Prostate gland (tissue), 2 donors: Measurements from ENCODE around the gene HSDL1. TPM values are rescaled to one million over a fixed set of nuclear protein-coding genes. Genes with fewer than 3 reads are reported as not detected.
A peak's percentile ranks its signal among the peaks of the same experiment; 100 is the strongest.

Experiments
- DNase-seq: peaks from one replicate; pipeline ENCODE4 v3.0.0-alpha.2; 2019; ENCODE audit warnings: low spot score
- H3K27ac ChIP-seq, 2 donors: fragments of 200-600 bp; sonication (generic); 2 replicates each; pipeline ENCODE4 v1.5.1; 2017 to 2019
- H3K27me3 ChIP-seq: fragments of 200-600 bp; sonication (generic); replicated peaks from 2 replicates; pipeline ENCODE4 v1.5.1; 2019; ENCODE audit not compliant: insufficient read depth
- H3K36me3 ChIP-seq, 2 donors: fragments of 200-600 bp; sonication (generic); 1 replicate in 1 of 2; 2 replicates in 1 of 2; pipeline versions ENCODE4 v1.5.1 to v1.8.1; 2017 to 2019
- H3K4me1 ChIP-seq: fragments of 200-600 bp; sonication (generic); replicated peaks from 2 replicates; pipeline ENCODE4 v1.5.1; 2019
- H3K4me3 ChIP-seq, 2 donors: fragments of 200-600 bp; sonication (generic); 2 replicates each; pipeline ENCODE4 v1.5.1; 2017 to 2019
- H3K9me3 ChIP-seq: fragments of 200-600 bp; sonication (generic); 2 replicates; pipeline ENCODE4 v1.5.1; 2017
- POLR2A ChIP-seq: fragments of 450-650 bp; IDR thresholded peaks from one replicate; pipeline ENCODE4 v1.6.1; 2016; ENCODE audit warnings: antibody characterized with exemption, mild to moderate bottlenecking
- POLR2AphosphoS5 ChIP-seq: sonication (generic); formaldehyde crosslinking; IDR thresholded peaks from one replicate; pipeline ENCODE4 v1.6.1; 2017; ENCODE audit warnings: antibody characterized with exemption
- WGBS: methylation state at CpG from one replicate; pipeline ENCODE4 v1.1.5; 2018; 5-methylcytosine and 5-hydroxymethylcytosine counted together
- intact Hi-C: fragments of 100-400 bp; cut with DNase I; formaldehyde crosslinking; loops from one replicate; pipeline ENCODE4 v1.14.2; 2022
- total RNA-seq, 2 donors: library from RNA; depleted of rRNA; stranded (reverse); fragments of >200 nt; gene quantifications; one replicate each; pipeline ENCODE4 v1.1.0, GENCODE V29; 2016
- TF ChIP-seq, protein P1 (sequence below), 4 experiments: fragments of 200-600 bp in 2 of 4; fragments of 450-650 bp in 2 of 4; sonication (generic) in 2 of 4; IDR thresholded peaks; 1 replicate in 3 of 4; 2 replicates in 1 of 4; pipeline ENCODE4 v1.5.1; 2016 to 2019; ENCODE audit warnings: antibody characterized with exemption in 4 of 4, mild to moderate bottlenecking in 2 of 4, moderate library complexity in 2 of 4

The HSDL1 gene
- total RNA-seq, 2 donors from 2014 or later, result 12.0 to 17.3 TPM

DNA sequence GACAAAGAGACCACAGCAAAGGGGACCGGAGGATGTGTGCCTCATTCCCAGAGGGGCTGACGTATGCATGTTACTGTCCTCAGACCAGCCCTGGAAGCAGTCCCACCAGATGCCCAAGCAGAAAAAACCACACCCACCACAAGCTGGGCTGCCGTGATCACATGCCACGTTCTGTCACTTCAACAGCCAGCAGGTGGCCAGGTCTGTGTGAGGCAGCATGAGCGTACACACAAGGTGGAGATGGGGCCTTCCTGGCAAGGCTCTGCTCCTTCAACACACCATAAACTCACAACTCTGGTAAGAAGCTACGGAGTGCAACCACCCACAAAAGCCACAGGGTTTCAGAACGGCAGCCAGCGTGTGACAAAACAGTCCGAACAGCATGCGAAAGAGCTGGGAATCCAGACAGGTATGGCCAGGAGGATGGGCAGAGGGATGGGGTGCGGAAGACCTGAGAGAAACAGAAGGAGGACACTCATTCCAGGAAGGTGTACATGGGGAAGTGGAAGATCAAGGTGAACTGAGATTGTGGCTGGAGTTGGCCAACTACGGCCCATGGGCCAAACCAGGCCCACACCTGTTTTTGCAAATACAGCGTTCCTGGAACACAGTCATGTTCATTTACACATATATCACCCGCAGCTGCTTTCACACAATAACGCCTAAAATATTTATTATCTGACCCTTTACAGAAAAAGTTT lies 56.1 kb downstream of the HSDL1 start:
- intact Hi-C loops, result loop anchor here (5.0 to 10.0 kb wide), 2 partner anchors 88 to 396 kb away; no protein-coding TSS in a partner anchor
- no peak for DNase-seq
- 73% methylated on average over 15 of the region's 15 CpGs for WGBS
- no peaks in the 10 kb centered on the region for H3K27me3 ChIP-seq
- peaks cover 4% of the 10 kb centered on the region for H3K4me1 ChIP-seq
- no peak overlapping the region for H3K4me3 ChIP-seq
- H3K9me3 ChIP-seq, result no peaks in the 10 kb centered on the region
- H3K27ac ChIP-seq, result no peak overlapping the region
- TF ChIP-seq POLR2A, result no peak
- TF ChIP-seq, protein P1, sequence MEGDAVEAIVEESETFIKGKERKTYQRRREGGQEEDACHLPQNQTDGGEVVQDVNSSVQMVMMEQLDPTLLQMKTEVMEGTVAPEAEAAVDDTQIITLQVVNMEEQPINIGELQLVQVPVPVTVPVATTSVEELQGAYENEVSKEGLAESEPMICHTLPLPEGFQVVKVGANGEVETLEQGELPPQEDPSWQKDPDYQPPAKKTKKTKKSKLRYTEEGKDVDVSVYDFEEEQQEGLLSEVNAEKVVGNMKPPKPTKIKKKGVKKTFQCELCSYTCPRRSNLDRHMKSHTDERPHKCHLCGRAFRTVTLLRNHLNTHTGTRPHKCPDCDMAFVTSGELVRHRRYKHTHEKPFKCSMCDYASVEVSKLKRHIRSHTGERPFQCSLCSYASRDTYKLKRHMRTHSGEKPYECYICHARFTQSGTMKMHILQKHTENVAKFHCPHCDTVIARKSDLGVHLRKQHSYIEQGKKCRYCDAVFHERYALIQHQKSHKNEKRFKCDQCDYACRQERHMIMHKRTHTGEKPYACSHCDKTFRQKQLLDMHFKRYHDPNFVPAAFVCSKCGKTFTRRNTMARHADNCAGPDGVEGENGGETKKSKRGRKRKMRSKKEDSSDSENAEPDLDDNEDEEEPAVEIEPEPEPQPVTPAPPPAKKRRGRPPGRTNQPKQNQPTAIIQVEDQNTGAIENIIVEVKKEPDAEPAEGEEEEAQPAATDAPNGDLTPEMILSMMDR (IDR thresholded peaks at IDR 0.05), result peak in 1 of 4 experiments; percentile 14
- peaks cover 3 to 26% of the 10 kb centered on the region in 2 donors for H3K36me3 ChIP-seq

DNA sequence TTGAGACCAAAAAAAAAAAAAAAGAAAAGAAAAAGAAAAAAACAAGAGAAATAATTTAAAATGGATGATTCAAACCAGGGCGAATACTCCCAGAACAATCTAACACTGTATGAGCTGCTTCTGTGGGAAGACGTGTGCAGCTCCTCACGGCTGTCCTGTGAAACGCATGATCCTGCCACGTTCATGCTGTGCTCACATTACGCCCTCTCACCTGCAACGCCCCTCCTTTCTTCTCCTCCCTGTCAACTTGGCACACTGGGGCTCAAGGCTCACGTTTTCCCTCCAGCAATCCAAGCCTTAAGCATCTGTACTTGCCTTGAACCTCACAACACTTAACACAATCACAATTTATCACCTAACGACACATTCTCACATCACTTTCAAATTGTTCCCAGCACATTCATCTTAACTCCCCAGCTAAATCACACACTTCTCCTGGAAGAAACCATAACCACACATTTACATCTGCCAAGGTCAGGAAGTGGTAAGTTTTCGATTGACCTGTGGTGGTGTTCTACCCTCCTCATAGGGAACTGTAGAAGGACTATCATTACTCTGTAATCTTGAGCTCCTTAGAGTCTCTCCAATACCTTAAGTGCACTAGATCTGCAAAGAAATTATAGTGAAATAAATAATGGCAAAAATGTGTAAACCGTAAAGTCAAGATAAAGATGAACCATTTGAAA lies 57.4 kb downstream of the HSDL1 start:
- Histone ChIP-seq H3K4me3 (no peak overlapping the region), H3K9me3 (no peaks in the 10 kb centered on the region), H3K27ac (no peak overlapping the region), H3K36me3 (peaks cover 3 to 17% of the 10 kb centered on the region in 2 donors), H3K4me1 (peaks cover 4% of the 10 kb centered on the region), H3K27me3 (no peaks in the 10 kb centered on the region)
- intact Hi-C loops, result loop anchor here (5.0 to 10.0 kb wide), 2 partner anchors 90 to 397 kb away; no protein-coding TSS in a partner anchor
- DNase-seq, result no peak
- WGBS, result 72% methylated on average over 11 of the region's 11 CpGs
- TF ChIP-seq, protein P1 (IDR thresholded peaks at IDR 0.05), result no peak
- no peak for TF ChIP-seq POLR2A
- TF ChIP-seq POLR2AphosphoS5, result no peak

DNA sequence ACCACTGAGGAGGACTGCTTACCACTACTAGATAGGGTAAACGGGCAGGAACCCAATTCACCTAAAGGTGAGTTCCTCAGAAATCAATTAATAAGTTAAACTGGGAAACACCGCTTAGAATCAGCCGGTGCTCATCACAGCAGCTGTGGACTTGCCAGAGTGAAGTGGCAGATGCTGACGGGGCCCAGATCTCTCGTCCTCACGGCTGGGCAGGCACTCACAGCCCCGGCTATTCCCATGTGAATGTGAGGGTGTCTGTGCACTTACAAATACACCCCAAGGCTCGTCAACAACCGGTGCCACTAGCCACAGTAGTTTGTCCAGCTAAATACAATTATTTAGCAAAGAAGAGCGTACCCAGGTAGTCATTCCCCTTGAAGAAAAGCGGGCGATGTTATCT lies 58.0 kb downstream of the HSDL1 start:
- H3K27ac ChIP-seq, result no peak overlapping the region
- no peaks in the 10 kb centered on the region for H3K9me3 ChIP-seq
- DNase-seq, result no peak
- WGBS, result 76% methylated on average over 12 of the region's 12 CpGs
- peaks cover 3 to 12% of the 10 kb centered on the region in 2 donors for H3K36me3 ChIP-seq
- intact Hi-C loops, result loop anchor here (5.0 to 10.0 kb wide), 2 partner anchors 90 to 398 kb away; no protein-coding TSS in a partner anchor
- peaks cover 4% of the 10 kb centered on the region for H3K4me1 ChIP-seq
- no peaks in the 10 kb centered on the region for H3K27me3 ChIP-seq
- no peak overlapping the region for H3K4me3 ChIP-seq
- no peak for TF ChIP-seq POLR2AphosphoS5
- no peak for TF ChIP-seq POLR2A
- TF ChIP-seq, protein P1 (IDR thresholded peaks at IDR 0.05), result no peak

DNA sequence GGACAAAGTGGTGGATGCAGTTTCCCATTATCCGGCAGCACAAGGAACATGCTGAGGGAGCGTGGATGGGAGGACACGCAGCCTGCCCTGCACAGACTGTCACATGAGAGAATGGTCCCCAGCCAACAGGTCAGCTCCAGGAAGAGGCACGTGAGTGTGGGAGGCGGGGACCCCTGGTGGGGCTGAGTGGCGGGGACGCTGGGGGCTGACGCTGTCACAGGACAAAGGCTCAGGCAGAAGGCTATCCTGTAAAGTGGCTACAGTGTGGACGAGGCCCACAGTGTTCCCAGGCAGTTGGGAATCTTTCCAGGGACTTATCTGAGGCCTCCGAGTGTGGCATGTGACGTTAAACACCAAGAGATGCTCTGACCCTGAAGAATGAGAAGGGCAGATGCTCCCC lies 58.6 kb downstream of the HSDL1 start:
- peaks cover 3 to 14% of the 10 kb centered on the region in 2 donors for H3K36me3 ChIP-seq
- intact Hi-C loops, result loop anchor here (5.0 to 10.0 kb wide), 2 partner anchors 91 to 398 kb away; no protein-coding TSS in a partner anchor
- DNase-seq, result no peak

More for the DNA sequence above, 58.6 kb downstream of the HSDL1 start:
- Histone ChIP-seq H3K4me1 (peaks cover 4% of the 10 kb centered on the region), H3K27me3 (no peaks in the 10 kb centered on the region), H3K27ac (peak overlapping the region in 1 of 2 donors; percentile 17), H3K4me3 (no peak overlapping the region), H3K9me3 (no peaks in the 10 kb centered on the region)
- 46% methylated on average over 11 of the region's 11 CpGs for WGBS
- TF ChIP-seq, protein P1 (IDR thresholded peaks at IDR 0.05), result no peak
- TF ChIP-seq POLR2AphosphoS5, result no peak
- no peak for TF ChIP-seq POLR2A
